K562 (cell line): ENCODE measurements around the gene BFSP2. TPM values are rescaled to one million over a fixed set of nuclear protein-coding genes. Genes with fewer than 3 reads are reported as not detected.

Experiments used
- ATAC-seq: fragments of 200-7000 bp; cut with Tn5 transposase; 3 replicates; pipeline ENCODE4 v1.9.1; 2020; ENCODE audit warnings: moderate library complexity
- BruUV-seq: library from RNA; stranded (reverse); fragments of 400-500 nt; replicated peaks from 2 replicates; lab custom pipeline; 2021; lab: Mats Ljungman, UMichigan
- CTCF ChIA-PET: fragments of 300-600 bp; formaldehyde crosslinking; extraction: SDS; loops from one replicate; lab custom pipeline; 2021; ENCODE audit warnings: low intra/inter-chr PET ratio; lab: Yijun Ruan, JAX
- POLR2A ChIA-PET: fragments of 300-600, 350-650 bp; sonication (Branson Sonifier 250); formaldehyde crosslinking; extraction: SDS; loops from one replicate; lab custom pipeline; 2021; ENCODE audit warnings: antibody characterized with exemption, inconsistent platforms; lab: Yijun Ruan, JAX
- DNase-seq, 4 experiments: peaks; one replicate each; pipeline versions ENCODE4 v3.0.0 to v3.0.0-alpha.2; 2011 to 2018; ENCODE audit warnings: low spot score in 3 of 4, mixed read lengths in 3 of 4; ENCODE audit errors: extremely low read depth in 1 of 4
- FAIRE-seq: peaks from 2 replicates; lab custom pipeline; 2011; peaks lifted over from hg19 to GRCh38; lab: Jason Lieb, UNC
- H2AFZ ChIP-seq: 2 replicates; pipeline ENCODE4 v1.6.0; 2011; ENCODE audit warnings: low read depth, low read length, control low read depth, inconsistent platforms
- H3K27ac ChIP-seq: fragments of 200-600 bp; 3 replicates; pipeline ENCODE4 v1.8.0; 2011; ENCODE audit warnings: low read depth, mild to moderate bottlenecking, control low read depth, inconsistent platforms, low read length, moderate library complexity, mixed read lengths; ENCODE audit errors: extremely low read depth
- H3K27me3 ChIP-seq, 2 experiments: fragments of 300-600 bp in 1 of 2; 2 replicates in 1 of 2; 3 replicates in 1 of 2; pipeline versions ENCODE4 v1.6.0 to v1.8.0; 2011; ENCODE audit warnings: inconsistent platforms in 2 of 2, low read length in 2 of 2, mild to moderate bottlenecking in 1 of 2, mixed read lengths in 1 of 2, moderate library complexity in 1 of 2; ENCODE audit not compliant: control insufficient read depth in 2 of 2, insufficient read depth in 2 of 2
- H3K36me3 ChIP-seq: fragments of 300-600 bp; 3 replicates; pipeline ENCODE4 v1.8.0; 2011; ENCODE audit warnings: mild to moderate bottlenecking, low read length, inconsistent platforms; ENCODE audit not compliant: control insufficient read depth, insufficient read depth
- H3K4me1 ChIP-seq, 2 experiments: fragments of 200-600 bp in 1 of 2; replicated peaks in 1 of 2; 2 replicates in 1 of 2; 3 replicates in 1 of 2; pipeline versions ENCODE4 v1.5.1 to v1.8.0; 2011; ENCODE audit warnings: inconsistent platforms in 2 of 2, low read length in 2 of 2, mild to moderate bottlenecking in 1 of 2, mixed read lengths in 1 of 2, moderate library complexity in 1 of 2; ENCODE audit not compliant: control insufficient read depth in 2 of 2, insufficient read depth in 2 of 2
- H3K4me2 ChIP-seq: 2 replicates; pipeline ENCODE4 v1.6.1; 2011; ENCODE audit warnings: low read length, control low read depth, inconsistent platforms, mixed read lengths; ENCODE audit not compliant: insufficient read depth
- H3K4me3 ChIP-seq: fragments of 200-600 bp; sonication (generic), shearing (Covaris generic); 2 replicates; pipeline ENCODE4 v1.5.1; 2016; ENCODE audit warnings: control low read depth, inconsistent platforms
- H3K79me2 ChIP-seq: fragments of 200-600 bp; 3 replicates; pipeline ENCODE4 v1.8.0; 2011; ENCODE audit warnings: low read length, inconsistent platforms; ENCODE audit not compliant: control insufficient read depth, insufficient read depth
- H3K9ac ChIP-seq, 2 experiments: 2 replicates each; pipeline versions ENCODE4 v1.6.0 to v1.6.1; 2011; ENCODE audit warnings: low read depth in 2 of 2, low read length in 2 of 2, control low read depth in 1 of 2, inconsistent platforms in 1 of 2, mild to moderate bottlenecking in 1 of 2, mixed read lengths in 1 of 2; ENCODE audit not compliant: insufficient read depth in 1 of 2
- H3K9me1 ChIP-seq: one replicate; pipeline ENCODE4 v1.6.0; 2011; ENCODE audit warnings: inconsistent platforms, mild to moderate bottlenecking, low read length, moderate library complexity; ENCODE audit not compliant: control insufficient read depth, insufficient read depth
- H3K9me3 ChIP-seq: replicated peaks from 2 replicates; pipeline ENCODE4 v1.5.1; 2011; ENCODE audit warnings: low read depth, low read length, inconsistent platforms; ENCODE audit not compliant: control insufficient read depth, insufficient read depth
- H4K20me1 ChIP-seq: replicated peaks from 2 replicates; pipeline ENCODE4 v1.6.1; 2011; ENCODE audit warnings: low read length, inconsistent platforms, mixed read lengths; ENCODE audit not compliant: control insufficient read depth, insufficient read depth
- ASH1L ChIP-seq: fragments of 450-650 bp; IDR thresholded peaks from 2 replicates; pipeline ENCODE4 v1.6.1; 2018; ENCODE audit warnings: borderline replicate concordance, mild to moderate bottlenecking, low read depth; ENCODE audit not compliant: partially characterized antibody
- CAMTA2 ChIP-seq: fragments of 250-450 bp; sonication (Bioruptor Pico); conservative IDR thresholded peaks from 2 replicates; pipeline ENCODE4 v1.5.1; 2022
- CEBPB ChIP-seq: fragments of 450-650 bp; IDR thresholded peaks from 2 replicates; pipeline ENCODE4 v1.6.1; 2016; ENCODE audit warnings: missing genetic modification characterization, missing compliant biosample characterization
- E2F4 ChIP-seq: sonication (generic); formaldehyde crosslinking; IDR thresholded peaks from 2 replicates; pipeline ENCODE4 v1.8.0; 2022; ENCODE audit warnings: mild to moderate bottlenecking, low read depth, missing genetic modification reagents
- EP300 ChIP-seq: IDR thresholded peaks from 2 replicates; pipeline ENCODE4 v1.6.1; 2012; ENCODE audit warnings: low read length, improper control_type of control experiment
- KLF10 ChIP-seq: fragments of 250-450 bp; sonication (Bioruptor Pico); IDR thresholded peaks from 2 replicates; pipeline ENCODE4 v1.6.1; 2021; ENCODE audit warnings: matching md5 sums
- MTA3 ChIP-seq: fragments of 450-650 bp; formaldehyde crosslinking; IDR thresholded peaks from 2 replicates; pipeline ENCODE4 v1.6.1; 2017; ENCODE audit warnings: mild to moderate bottlenecking, borderline replicate concordance
- SMAD3 ChIP-seq: fragments of 450-650 bp; formaldehyde crosslinking; conservative IDR thresholded peaks from 2 replicates; pipeline ENCODE4 v1.4.0; 2020; ENCODE audit warnings: mild to moderate bottlenecking
- SP1 ChIP-seq: sonication (generic); formaldehyde crosslinking; IDR thresholded peaks from 2 replicates; pipeline ENCODE4 v1.8.1; 2022; ENCODE audit warnings: mild to moderate bottlenecking, missing genetic modification reagents
- SPI1 ChIP-seq: IDR thresholded peaks from 2 replicates; pipeline ENCODE4 v1.6.1; 2011; ENCODE audit warnings: low read depth, low read length, control low read depth, borderline replicate concordance
- TARDBP ChIP-seq: fragments of 450-650 bp; IDR thresholded peaks from 2 replicates; pipeline ENCODE4 v1.6.1; 2016
- ZNF133 ChIP-seq: fragments of 250-450 bp; sonication (Bioruptor Pico); IDR thresholded peaks from 2 replicates; pipeline ENCODE4 v1.4.0; 2020; ENCODE audit warnings: mild to moderate bottlenecking
- ZNF134 ChIP-seq: fragments of 250-450 bp; sonication (Bioruptor Pico); conservative IDR thresholded peaks from 2 replicates; pipeline ENCODE4 v1.4.0; 2020
- ZNF140 ChIP-seq: fragments of 250-450 bp; sonication (Bioruptor Pico); IDR thresholded peaks from 2 replicates; pipeline ENCODE4 v1.8.0; 2021; ENCODE audit warnings: moderate library complexity, mild to moderate bottlenecking, inconsistent platforms
- ZNF347 ChIP-seq: fragments of 450-650 bp; formaldehyde crosslinking; IDR thresholded peaks from 2 replicates; pipeline ENCODE4 v1.4.0; 2020; ENCODE audit warnings: low read depth, mild to moderate bottlenecking, moderate library complexity
- ZNF766 ChIP-seq: fragments of 200-800 bp; sonication (Bioruptor generic); conservative IDR thresholded peaks from 2 replicates; pipeline ENCODE4 v1.6.1; 2016; ENCODE audit warnings: missing genetic modification characterization, missing compliant biosample characterization
- ZNF79 ChIP-seq: fragments of 250-450 bp; sonication (Bioruptor Pico); IDR thresholded peaks from 2 replicates; pipeline ENCODE4 v1.4.0; 2020; ENCODE audit warnings: low read depth, mild to moderate bottlenecking, moderate library complexity
- in situ Hi-C: fragments of 300-500 bp; cut with MboI; formaldehyde crosslinking; loops from 4 replicates; pipeline ENCODE4 v1.15.0; 2018; ENCODE audit warnings: inconsistent platforms, mixed read lengths
- intact Hi-C: fragments of 100-400 bp; cut with micrococcal nuclease; formaldehyde crosslinking; loops from 2 replicates; pipeline ENCODE4 v1.14.2; 2022
- polyA plus RNA-seq, 8 experiments: library from polyadenylated mRNA; depleted of rRNA in 4 of 8; stranded (reverse) in 5 of 8; unstranded in 3 of 8; fragments of >200 nt; fragmentation: Nextera tagmentation in 2 of 8; fragmentation: Illumina TruSeq in 1 of 8; extraction: Ambion mirVana in 2 of 8; extraction: Trizol in 1 of 8; gene quantifications; 2 replicates each; pipeline versions ENCODE4 v1.2.1 to v1.2.3, GENCODE V29; 2011 to 2014; ENCODE audit warnings: inconsistent platforms in 1 of 8, missing spikeins in 1 of 8
- total RNA-seq, 7 experiments: library from RNA; depleted of rRNA in 6 of 7; stranded (reverse); fragments of >200 nt in 6 of 7; fragmentation: Illumina TruSeq in 2 of 7; extraction: Trizol in 2 of 7; gene quantifications; 2 replicates each; pipeline versions ENCODE4 v1.2.1 to v1.2.3, GENCODE V29; 2011 to 2021; ENCODE audit warnings: low replicate concordance in 1 of 7
- TF ChIP-seq, protein P1 (sequence below), 2 experiments: fragments of 450-650 bp; IDR thresholded peaks; 2 replicates each; pipeline ENCODE4 v1.6.1; 2016
- TF ChIP-seq, protein P2 (sequence below): sonication (generic); formaldehyde crosslinking; IDR thresholded peaks from 2 replicates; pipeline ENCODE4 v1.8.0; 2022; ENCODE audit warnings: missing genetic modification reagents, mild to moderate bottlenecking, moderate library complexity, borderline replicate concordance

BFSP2 gene
- total and polyA plus RNA-seq, 9 of the 15 experiments (the other 6 are each of a cell fraction or from before 2014, with no cell fraction given) = not detected

- Histone ChIP-seq H3K4me3 (no peak overlapping the region), H3K9me3 (no peaks in the 10 kb centered on the region), H3K9me1 (no peaks in the 10 kb centered on the region), H3K27me3 (no peaks in the 10 kb centered on the region), H3K4me2 (no peak overlapping the region), H3K4me1 (no peaks in the 10 kb centered on the region; a peak in 1 of 5 replicates), H3K9ac (no peak overlapping the region), H3K36me3 (no peaks in the 10 kb centered on the region), H3K79me2 (no peaks in the 10 kb centered on the region), H4K20me1 (no peaks in the 10 kb centered on the region; the same call in 1 of the 2 replicates), H2AFZ (no peak overlapping the region), H3K27ac (no peak overlapping the region)
- ChIA-PET POLR2A (no interaction called here), CTCF (no interaction called here)
- intact Hi-C loops = no loop called here
- no TSS peak for BruUV-seq
- FAIRE-seq (no peak), DNase-seq (no peak), ATAC-seq (no peak)
- TF ChIP-seq ZNF766 (CRISPR knock-in tag) (no peak), ZNF140 (no peak), SPI1 (no peak), ZNF347 (CRISPR knock-in tag) (no peak), ZNF79 (no peak), MTA3 (no peak), EP300 (no peak), SMAD3 (CRISPR knock-in tag) (no peak), E2F4 (CRISPR knock-in tag) (no peak), ZNF134 (CRISPR knock-in tag) (no peak), TARDBP (no peak), CAMTA2 (CRISPR knock-in tag) (no peak), ASH1L (no peak), KLF10 (no peak), ZNF133 (CRISPR knock-in tag) (no peak), SP1 (no peak), CEBPB (tag) (no peak)
- TF ChIP-seq, protein P1, sequence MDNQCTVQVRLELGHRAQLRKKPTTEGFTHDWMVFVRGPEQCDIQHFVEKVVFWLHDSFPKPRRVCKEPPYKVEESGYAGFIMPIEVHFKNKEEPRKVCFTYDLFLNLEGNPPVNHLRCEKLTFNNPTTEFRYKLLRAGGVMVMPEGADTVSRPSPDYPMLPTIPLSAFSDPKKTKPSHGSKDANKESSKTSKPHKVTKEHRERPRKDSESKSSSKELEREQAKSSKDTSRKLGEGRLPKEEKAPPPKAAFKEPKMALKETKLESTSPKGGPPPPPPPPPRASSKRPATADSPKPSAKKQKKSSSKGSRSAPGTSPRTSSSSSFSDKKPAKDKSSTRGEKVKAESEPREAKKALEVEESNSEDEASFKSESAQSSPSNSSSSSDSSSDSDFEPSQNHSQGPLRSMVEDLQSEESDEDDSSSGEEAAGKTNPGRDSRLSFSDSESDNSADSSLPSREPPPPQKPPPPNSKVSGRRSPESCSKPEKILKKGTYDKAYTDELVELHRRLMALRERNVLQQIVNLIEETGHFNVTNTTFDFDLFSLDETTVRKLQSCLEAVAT (IDR thresholded peaks at IDR 0.05) = no peak
- TF ChIP-seq, protein P2, sequence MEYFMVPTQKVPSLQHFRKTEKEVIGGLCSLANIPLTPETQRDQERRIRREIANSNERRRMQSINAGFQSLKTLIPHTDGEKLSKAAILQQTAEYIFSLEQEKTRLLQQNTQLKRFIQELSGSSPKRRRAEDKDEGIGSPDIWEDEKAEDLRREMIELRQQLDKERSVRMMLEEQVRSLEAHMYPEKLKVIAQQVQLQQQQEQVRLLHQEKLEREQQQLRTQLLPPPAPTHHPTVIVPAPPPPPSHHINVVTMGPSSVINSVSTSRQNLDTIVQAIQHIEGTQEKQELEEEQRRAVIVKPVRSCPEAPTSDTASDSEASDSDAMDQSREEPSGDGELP = no peak
- in situ Hi-C loops = loop anchor here (10.0 to 25.0 kb wide), 2 partner anchors 350 to 652 kb away; partner anchors contain the start of gene TMEM108
Observed at GRCh38 chr3:133386876-133387275, 13.0 kb upstream of the BFSP2 start.
